22Rv1 (cell line): ENCODE measurements around the gene WBP2NL.

Experiments
- H3K27ac ChIP-seq: fragments of 450-650 bp; 2 replicates; pipeline ENCODE4 v1.5.1; 2017
- CTCF ChIP-seq: fragments of 450-650 bp; IDR thresholded peaks from 2 replicates; pipeline ENCODE4 v1.5.1; 2017; ENCODE audit warnings: mild to moderate bottlenecking
- ZFX ChIP-seq: fragments of 450-650 bp; IDR thresholded peaks from 2 replicates; pipeline ENCODE4 v1.6.1; 2017; ENCODE audit warnings: antibody characterized with exemption, borderline replicate concordance

Gene WBP2NL

GRCh38 chr22:42001121-42001520, 2.5 kb downstream of the WBP2NL start:
- TF ChIP-seq CTCF = no peak
- TF ChIP-seq ZFX = no peak
- H3K27ac ChIP-seq = no peak overlapping the region

GRCh38 chr22:42001706-42002105, 3.1 kb downstream of the WBP2NL start:
- no peak for TF ChIP-seq ZFX
- no peak for TF ChIP-seq CTCF
- no peak overlapping the region for H3K27ac ChIP-seq

GRCh38 chr22:42007922-42008321, 9.3 kb downstream of the WBP2NL start:
- H3K27ac ChIP-seq = no peak overlapping the region
- TF ChIP-seq CTCF = no peak
- no peak for TF ChIP-seq ZFX

GRCh38 chr22:42010778-42011177, 12.2 kb downstream of the WBP2NL start:
- TF ChIP-seq ZFX (no peak), CTCF (no peak)
- no peak overlapping the region for H3K27ac ChIP-seq

- no peak for TF ChIP-seq CTCF
- no peak for TF ChIP-seq ZFX
- no peak overlapping the region for H3K27ac ChIP-seq
Observed at GRCh38 chr22:42013385-42013784, 14.8 kb downstream of the WBP2NL start.

- no peak for TF ChIP-seq CTCF
- TF ChIP-seq ZFX = no peak
Observed at GRCh38 chr22:42016111-42016510, 17.5 kb downstream of the WBP2NL start.

GRCh38 chr22:42018224-42018623, 19.6 kb downstream of the WBP2NL start:
- TF ChIP-seq ZFX (no peak), CTCF (no peak)
- no peak overlapping the region for H3K27ac ChIP-seq

More at GRCh38 chr22:42016111-42016510, 17.5 kb downstream of the WBP2NL start:
- no peak overlapping the region for H3K27ac ChIP-seq
